ENCODE results near the gene PDGFD.

PDGFD gene

DNA sequence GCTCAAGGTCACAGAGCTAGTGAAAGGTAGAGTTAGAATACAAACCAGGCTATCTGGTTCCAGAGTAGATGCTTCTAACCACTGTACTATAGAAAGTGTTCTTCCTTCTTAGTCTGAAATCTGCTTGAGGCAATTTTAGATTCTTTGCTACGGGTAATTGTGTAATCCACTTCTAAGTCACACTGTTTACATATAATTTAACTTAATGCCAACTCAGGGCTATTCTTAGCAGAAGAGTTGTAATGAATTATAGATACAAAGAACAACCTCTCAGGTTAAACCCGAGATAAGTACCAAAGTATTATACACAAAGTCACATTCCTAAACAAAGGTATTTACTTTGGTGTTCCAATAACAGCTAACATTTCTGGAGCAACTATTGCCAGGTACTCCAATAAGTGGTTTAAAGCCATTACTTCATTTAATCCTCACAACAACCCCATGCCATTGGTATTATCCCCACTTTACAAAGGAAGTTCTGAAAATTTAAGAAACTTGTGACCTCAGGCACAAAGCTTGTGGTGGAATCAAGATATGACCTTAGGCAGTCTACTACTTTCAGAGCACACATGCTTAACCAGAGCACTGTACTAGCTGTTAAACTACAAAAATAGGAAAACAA is 158.6 kb downstream of the PDGFD start:
- no peak for DNase-seq (ENCODE audit: extremely low read depth in 1 of 2, low read depth in 1 of 2)

DNA sequence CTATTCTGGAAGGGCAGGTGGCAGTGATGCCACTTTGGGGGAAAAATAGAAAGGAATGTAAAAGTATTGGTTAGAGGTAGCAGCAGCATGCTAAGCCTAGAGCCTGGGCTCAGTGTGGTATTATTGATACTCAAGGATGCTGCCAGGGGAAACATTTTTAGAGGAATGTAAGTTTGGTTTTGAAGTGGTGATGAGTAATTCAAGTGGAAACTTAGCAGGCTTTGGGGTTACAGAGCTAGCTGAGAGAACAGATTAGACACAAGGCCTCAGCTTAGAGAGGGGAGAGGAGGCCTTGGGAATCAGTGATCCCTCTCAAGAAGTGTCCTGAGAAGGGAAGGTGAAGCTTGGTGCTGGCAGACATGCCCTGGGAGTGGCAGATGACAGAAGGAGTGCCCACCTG is 160.5 kb downstream of the PDGFD start:
- DNase-seq (ENCODE audit: extremely low read depth in 1 of 2, low read depth in 1 of 2): no peak

DNA sequence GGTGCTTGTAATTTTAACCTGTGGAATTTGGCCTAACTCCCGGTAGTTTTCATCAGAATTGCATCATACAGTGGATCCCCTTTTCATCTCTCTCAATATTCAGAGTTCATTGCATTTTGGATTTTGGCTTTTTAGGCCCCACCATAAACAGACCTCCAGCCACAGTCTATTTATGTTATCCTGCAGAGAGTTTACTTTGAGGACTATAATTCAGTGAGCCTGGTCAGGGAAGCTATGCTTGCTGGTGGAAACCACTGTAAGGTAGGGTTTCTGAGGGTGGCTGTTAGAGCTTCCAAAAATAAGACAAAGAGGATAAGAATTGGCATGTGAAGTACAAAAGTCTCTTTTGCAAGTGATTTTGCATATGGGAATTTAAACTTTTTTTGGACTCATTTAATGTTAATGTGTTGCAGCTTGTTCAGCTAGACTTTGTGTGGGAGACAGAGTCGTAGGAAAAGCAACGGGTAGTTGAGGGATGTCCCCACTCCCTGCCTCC is 162.3 kb downstream of the PDGFD start:
- DNase-seq (ENCODE audit: extremely low read depth in 1 of 2, low read depth in 1 of 2): no peak

DNA sequence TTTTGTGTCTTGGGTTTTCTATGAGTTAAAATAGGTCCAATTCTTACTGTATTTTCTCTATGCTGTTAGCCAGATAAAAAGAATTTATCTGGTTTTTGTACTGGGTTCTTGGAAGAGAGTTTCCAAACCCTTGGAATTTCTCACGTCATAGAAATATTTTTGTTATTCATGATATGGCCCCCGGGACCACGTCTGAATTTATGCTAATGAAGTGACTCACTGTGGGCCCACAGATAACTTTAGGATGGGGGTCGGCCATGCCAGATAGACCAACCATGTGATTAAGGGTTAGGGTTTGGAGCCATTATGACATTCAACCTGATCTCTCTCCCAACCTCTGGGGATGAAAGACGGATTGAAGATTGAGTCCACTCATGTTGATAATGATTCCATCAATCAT is 163.1 kb downstream of the PDGFD start:
- DNase-seq (ENCODE audit: extremely low read depth in 1 of 2, low read depth in 1 of 2): no peak

DNA sequence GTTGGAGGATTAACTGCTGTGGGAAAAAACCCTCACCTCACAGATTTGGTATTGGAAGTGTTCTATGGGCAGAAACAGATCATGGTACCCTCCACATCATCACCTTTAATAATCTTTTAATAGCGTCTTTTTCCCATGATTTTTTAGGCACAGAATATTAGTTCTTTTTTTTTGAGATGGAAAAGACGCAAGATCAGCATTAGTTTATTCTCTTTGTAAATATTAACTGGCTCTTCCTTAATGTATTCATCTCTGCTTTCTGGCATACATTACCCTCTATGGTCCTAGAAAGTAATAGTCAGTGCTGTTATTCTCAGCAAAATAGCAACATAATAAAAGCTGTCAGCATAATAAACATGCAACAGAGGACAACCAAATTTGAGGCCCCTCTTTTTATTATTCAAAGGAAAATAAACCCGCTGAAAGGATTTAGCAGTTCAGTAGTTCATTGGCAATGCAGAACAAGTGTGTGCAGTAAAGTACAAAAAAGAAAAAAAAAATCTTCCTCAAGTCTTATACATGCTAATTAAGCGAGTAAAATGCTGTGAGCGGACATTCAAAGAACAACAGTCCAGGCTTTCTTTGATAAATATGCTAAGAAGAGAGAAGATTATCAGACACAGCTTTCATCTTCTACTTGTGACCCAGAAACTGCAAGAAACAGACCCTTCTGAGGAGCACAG is 165.0 kb downstream of the PDGFD start:
- DNase-seq (ENCODE audit: extremely low read depth in 1 of 2, low read depth in 1 of 2): no peak

DNA sequence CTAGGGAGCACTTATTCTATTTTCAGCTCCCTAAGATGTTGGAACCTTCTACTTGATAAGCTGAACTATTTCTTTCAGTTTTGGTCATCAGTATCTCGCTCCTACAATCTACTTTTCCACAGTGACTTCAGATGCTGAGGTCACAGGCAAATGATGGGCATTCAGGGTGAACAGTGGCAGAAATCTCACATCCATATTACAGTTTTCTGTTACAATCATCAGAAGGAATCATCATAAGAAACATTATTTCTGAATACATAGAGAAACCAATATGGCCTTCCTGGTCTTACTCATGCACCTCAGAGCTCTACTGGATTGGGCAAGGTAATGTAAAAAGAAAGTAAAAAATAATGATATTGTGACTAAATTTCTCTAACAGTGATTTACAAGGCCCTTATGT is 166.9 kb downstream of the PDGFD start:
- DNase-seq (ENCODE audit: extremely low read depth in 1 of 2, low read depth in 1 of 2): no peak

DNA sequence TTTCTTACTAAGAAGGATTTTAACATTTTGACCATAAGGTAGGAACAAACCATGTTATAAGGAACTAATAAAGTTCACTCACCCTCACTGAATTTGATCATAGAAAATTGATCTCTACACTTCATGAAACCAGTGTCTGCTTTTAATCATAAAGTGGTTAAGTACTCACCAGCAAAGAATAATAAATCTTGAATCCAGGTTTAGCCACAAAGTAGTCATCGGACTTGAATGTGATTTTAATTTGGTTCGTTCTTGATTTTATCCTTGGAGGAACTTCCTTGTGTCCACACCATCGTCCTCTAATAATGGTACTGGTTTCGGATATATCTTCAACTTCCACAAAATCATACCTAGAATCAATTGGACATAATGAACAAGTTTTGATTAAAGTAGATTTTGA is 168.1 kb downstream of the PDGFD start:
- no peak for DNase-seq (ENCODE audit: extremely low read depth in 1 of 2, low read depth in 1 of 2)

DNA sequence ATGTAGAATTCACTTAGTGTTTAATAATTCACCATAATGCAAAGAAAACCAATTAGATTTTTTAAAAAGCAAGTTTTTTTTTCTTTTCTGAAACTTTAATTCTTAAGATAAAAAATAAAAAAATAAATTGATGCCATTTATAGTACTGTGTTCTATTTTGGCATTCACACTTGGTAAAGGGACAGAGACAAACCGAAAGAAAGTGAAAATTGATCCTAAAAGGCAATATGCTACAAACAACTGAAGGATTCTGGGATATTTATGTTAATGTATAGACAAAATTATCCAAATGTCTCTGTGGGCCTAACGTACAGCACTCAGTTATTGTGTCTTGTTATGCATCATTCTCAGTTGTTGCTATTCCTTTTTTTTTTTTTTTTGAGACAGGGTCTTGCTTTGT is 169.4 kb downstream of the PDGFD start:
- DNase-seq (ENCODE audit: extremely low read depth in 1 of 2, low read depth in 1 of 2): no peak

DNA sequence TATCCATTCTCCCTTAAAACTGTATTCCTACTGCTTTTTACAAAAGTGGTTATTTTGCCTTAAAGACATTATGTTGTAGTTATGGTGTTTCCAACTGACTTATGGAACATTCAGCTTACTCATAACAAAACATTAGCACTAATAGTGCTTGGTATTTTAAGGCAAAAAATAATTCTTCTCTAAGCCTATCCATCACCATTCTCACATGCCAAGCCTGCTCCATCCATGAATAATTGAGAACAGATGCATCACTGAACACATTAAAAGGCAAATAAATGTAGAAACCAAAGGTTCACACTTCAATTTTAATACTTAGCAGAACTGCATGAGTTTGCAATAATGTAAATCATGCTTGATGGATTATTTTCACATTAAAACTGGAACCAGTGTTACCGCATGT is 169.9 kb downstream of the PDGFD start:
- no peak for DNase-seq (ENCODE audit: extremely low read depth in 1 of 2, low read depth in 1 of 2)

DNA sequence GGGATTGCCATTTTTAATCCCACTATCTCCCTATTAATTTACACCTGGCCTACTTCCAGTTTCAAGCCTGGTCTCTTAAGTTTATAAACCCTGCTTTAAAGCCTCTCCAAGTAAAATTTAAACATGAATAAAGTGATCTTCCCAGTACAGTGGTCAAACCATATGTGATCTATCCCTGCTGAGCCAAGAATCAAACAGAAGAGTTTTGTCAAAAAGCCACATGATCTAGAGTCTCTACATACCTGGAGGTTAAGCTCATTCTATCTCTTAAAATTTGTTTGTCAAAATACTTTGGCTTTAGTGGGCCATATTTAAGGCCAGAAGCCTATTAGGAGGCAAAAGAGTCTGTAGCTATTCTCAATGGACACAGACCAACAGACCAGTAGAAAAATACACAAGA is 170.4 kb downstream of the PDGFD start:
- DNase-seq (ENCODE audit: extremely low read depth in 1 of 2, low read depth in 1 of 2): no peak

DNA sequence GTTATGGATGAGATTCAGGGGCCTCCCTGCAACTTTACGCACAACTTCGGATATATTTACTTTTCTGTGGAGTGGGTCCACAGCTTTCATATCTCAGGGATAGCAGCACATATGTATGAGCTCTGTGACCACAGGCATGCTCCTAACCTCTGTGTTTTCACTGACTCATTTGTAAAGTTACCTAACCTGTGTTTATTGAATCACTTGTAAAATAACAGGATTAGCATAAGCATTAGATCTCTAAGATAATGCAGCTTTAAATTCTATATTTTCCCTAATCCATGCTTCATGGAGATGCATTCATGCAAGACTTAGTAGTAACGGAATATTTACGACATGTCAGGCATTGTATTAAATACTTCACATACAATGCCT is 175.4 kb downstream of the PDGFD start:
- DNase-seq (ENCODE audit: extremely low read depth in 1 of 2, low read depth in 1 of 2): no peak

DNA sequence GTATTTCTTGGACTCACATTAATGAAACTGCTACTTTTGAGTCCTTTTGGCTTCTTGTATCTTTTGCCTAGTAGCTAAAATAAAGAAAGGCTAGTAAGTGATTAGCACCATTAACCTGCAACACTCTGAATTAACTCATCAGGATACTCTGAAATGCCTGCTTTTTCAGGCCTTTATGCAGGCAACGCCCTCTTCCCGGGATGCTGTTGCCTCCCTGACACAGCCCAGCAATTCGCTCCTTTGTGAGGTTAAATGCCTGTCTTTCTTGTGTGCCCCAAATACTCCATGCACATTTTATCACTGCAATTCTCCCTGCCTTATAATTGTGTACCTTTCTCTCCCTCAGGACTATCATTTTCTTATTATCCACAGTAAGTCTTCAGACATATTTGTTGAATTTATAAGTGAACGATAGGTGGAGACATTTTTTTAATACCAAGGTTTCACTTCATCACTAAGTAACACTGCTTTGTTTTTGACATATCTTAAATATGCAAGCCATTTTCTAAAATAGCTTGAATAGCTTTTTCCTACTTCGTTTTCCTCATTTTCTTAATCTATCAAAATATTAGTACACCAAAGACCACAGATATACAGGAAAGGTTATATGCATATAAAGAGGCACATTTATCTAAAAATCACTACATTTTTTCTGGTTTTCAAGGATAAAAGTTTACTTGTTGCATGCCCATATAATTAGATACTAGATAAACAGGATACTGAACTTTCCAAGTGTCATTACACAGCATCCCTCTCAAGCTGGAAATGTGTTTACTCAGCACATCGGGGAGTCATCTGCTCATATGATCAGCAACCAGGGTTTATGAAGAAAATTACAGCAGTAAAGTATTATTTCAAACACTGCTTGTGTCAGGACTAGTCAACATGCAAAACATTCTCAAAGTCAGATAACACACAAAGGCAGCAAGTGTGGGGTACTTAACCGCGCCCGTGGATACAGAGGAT is 176.0 kb downstream of the PDGFD start:
- no peak for DNase-seq (ENCODE audit: extremely low read depth in 1 of 2, low read depth in 1 of 2)

DNA sequence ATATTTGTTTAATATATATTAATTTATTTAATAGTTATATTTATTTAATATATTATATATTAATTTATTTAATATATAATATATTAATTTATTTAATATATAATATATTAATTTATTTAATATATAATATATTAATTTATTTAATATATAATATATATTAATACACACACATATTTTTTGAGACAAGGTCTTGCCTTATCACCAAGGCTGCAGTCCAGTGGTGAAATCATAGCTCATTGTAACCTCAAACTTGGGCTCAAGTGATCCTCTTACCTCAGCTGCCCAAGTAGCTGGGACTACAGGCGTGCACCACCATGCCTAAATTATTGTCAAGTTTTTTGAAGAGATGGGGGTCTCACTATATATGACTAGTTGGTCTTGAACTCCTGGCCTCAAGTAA is 178.9 kb downstream of the PDGFD start:
- no peak for DNase-seq (ENCODE audit: extremely low read depth in 1 of 2, low read depth in 1 of 2)

DNA sequence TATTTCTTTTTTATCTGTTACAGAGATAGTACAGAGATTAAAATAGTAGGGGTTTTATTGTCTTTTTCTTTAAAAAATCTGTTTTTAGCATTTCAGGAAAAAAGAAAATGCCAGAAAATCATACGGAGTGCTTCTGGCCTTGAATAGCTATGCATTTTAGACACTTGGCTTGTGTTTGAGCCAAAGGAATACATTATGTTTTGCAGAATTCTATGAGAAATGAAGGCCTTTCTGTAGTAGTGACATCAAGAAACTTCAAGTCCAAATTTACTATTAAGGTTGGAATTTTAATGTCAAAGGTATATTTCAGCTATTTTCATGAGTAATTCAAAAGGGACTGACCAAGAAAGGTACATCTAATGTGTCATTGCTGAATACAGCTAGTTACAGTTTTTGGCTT is 183.8 kb downstream of the PDGFD start:
- DNase-seq (ENCODE audit: extremely low read depth in 1 of 2, low read depth in 1 of 2): no peak

DNA sequence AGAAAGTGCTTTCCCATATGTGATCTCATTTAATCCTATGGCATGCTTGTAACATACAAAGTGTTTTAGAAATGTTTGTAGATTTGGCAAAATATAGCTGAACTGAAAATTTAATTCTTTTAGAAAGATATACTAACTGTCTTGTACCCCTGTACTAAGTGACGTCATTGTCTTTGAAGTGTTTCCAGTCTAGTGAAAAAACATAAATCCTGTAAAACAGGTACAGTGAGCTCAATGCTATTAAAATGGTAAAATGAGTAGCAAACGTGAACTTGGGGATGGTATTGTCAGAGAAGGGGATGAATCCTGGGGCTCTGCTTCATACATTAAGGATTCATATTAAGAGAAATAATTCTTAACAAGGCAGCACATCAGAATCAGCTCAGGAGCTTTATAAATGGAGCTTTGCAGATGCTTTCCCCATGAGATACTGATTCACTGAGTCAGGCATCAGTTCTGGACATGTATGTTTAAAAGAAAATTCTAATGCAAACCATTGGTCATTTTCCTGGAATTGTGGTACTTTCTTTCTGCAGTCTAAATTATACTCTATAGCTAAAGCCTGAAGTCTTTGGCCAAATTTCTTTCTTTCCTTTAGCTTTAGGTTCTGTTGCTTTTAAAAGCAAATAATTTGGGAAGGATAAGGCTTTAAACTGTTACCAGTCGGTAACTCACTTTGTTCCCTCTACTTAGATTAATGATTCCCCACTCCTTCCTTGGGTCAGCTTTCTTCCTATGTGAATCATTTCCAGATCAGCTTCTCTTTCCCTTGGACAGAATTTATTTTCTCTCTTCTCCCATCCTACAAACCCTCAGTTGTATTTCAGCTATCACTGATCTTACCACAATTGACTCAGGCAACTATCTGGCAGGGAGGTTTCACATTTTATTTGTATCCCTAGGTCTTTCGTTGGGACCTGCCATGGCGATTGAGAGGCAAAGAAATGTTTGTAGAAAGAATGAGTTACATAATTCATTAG is 185.0 kb downstream of the PDGFD start:
- DNase-seq (ENCODE audit: extremely low read depth in 1 of 2, low read depth in 1 of 2): no peak

DNA sequence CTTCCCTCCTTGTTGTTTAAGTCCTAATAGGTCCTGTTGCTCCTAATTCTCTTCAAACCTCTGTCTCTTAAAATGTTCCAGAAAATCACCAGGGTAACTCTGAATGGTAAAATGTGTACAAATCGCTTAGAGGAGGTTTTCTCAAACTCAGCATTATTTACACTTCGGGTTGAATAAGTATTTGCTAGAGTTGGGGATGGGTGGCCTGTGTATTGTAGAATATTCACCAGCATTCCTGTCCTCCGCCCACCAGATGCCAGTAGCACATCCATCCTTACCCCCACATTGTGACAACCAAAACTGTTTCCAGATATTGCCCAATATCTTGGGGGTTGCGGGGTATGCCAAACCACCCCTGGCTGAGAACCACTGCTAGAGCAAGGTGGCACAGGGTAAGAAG is 191.9 kb downstream of the PDGFD start:
- no peak for DNase-seq (ENCODE audit: extremely low read depth in 1 of 2, low read depth in 1 of 2)

DNA sequence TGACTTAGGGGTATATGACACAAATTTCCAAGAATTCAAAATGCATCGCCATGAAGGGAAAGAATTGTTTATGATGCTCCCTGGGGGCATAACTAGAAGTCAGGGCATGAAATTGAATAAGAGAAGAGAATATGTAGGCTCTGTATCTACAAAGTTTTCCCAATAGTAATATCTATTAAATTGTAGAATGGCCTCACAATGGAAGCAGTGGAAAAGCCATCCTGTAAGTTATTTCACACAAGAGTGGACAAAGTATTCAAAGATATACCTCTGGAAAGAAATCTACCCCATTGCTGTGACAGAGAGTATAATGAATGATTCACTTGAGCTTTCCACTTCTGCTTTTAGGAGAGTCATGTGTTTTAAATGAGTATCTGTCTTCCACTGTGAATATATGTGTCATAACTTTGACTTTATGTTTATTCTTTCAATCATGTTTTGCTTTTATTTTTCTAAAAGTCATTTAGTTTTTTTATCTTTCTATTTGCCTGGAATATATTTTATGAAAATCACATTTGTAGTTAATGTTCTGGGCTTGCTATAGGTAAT is 193.2 kb downstream of the PDGFD start:
- DNase-seq (ENCODE audit: extremely low read depth in 1 of 2, low read depth in 1 of 2): no peak

DNA sequence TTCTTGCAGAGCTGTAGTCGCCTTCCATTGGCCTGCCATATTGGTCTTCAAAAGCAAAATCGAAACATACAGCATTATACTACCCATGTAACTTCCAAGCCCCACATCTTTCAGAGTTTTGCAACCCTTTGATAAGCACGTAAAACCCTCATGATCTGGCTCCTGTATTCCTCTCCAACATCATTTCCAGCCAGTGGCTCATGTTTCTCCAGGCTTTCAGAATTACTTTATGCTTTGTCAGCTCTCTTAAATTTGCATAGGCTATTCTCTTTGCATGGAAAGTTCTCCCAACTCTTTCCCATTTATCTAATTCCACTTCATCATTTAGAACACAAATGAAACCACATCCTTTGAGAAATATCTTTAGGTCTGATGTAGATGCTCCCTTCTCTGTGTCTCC is 195.3 kb downstream of the PDGFD start:
- DNase-seq (ENCODE audit: extremely low read depth in 1 of 2, low read depth in 1 of 2): no peak

DNA sequence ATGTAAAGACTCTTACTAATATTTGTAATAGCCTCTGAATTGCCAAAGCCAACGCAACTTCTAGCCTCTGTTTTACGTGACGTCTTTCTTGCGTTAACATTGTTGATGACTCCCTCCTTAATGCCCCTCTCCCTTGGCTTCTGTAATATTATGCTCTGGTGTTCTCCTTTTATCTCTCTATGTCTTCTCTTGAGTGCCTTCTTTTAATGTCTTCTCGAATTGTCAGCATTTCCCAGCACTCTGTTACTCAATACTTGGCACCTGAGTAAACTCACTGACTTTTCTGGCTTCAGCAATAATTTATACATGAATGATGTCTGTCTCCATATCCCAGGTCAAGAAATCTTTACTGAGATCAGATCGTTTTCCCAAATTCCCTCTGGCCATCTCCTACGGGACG is 196.0 kb downstream of the PDGFD start:
- DNase-seq (ENCODE audit: extremely low read depth in 1 of 2, low read depth in 1 of 2): no peak

DNA sequence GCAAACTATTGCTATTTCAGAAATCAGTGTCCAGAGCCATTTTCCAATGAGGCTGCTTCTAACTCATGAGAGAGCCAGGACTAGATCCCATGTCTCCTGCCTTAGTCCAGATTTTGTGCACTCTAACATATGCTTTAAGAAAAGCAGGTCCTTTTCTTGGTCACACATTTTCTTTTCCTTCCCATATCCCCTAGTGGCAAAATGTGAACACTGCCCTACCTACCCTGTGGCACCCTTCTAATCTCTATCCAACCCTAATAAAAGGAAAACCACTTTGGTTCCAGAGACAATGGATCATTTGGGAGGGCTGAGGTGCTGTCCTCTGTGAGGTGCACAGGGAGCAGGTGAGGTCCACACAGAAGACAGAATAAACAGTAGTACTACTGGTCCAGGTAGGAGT is 199.6 kb downstream of the PDGFD start:
- DNase-seq (ENCODE audit: extremely low read depth in 1 of 2, low read depth in 1 of 2): no peak
